HS-27A (cell line): Measurements from ENCODE around the gene ARF6.

ENCODE experiments used
- DNase-seq: peaks from one replicate; pipeline ENCODE4 v3.0.0-alpha.2; 2012; ENCODE audit warnings: low read depth, missing footprints

Gene ARF6

DNA sequence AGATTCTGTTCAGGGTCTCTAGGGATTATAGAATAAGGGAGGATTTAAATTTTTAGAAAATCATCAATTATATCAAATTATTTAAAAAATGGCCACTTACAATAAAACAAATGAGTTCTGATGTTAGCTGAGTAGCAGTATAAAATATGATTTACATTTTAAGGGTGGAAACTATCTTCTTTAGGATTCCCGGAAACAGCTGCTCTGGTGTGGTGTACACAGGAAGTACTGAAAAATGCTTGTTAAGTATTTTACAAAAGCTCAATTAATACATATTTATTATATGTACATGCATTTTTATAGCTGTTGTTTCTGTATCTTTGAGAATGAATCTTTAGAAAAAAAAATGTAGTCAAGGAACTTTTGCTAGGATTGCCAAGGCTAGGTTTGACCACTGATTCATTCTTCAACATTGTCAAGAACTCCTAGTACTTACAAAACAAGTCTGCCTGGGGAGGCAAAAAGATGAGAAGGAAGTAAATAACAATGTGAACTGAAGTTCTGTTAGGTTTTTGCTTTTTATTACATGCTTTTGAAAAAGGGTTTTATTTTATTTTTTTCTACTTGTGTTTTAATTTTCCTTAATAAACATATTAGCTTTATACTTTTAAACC, 48.0 kb downstream of the ARF6 start:
- no peak for DNase-seq

GRCh38 chr14:49942090-49942489, 49.2 kb downstream of the ARF6 start:
- DNase-seq: no peak

DNA sequence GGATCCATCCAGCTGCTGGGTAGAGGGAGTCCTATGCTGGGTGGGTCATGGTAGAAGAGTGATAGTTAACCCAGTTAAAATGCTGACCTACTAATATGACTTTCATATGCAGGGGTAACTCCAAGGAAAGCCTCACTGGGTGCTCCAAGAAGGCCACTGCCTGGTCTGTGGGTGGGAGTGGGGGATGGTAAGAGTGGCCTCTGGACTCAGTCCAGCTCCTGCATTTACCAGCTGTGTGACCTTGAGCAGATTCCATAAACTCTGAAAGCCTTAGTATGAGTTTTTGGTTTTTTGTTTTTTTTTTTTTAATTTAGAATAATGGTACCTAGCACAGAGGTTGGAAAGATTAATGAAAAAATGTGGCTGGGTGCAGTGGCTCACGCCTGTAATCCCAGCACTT, 51.6 kb downstream of the ARF6 start:
- no peak for DNase-seq

- DNase-seq: no peak
Measured at GRCh38 chr14:49945448-49946319, 52.8 kb downstream of the ARF6 start.
